Measurements from ENCODE around the gene POLDIP3. TPM values are rescaled to one million over a fixed set of nuclear protein-coding genes. Genes with fewer than 3 reads are reported as not detected.
"Not testable (repeated sequence)": the region's sequence is repeated elsewhere in the genome, so short reads cannot be mapped to it uniquely, and the experiment has no call there.

POLDIP3 gene
- total and polyA plus RNA-seq, 2 of the 4 experiments (the other 2 are of a cell fraction) = 33.9 to 43.6 TPM

DNA sequence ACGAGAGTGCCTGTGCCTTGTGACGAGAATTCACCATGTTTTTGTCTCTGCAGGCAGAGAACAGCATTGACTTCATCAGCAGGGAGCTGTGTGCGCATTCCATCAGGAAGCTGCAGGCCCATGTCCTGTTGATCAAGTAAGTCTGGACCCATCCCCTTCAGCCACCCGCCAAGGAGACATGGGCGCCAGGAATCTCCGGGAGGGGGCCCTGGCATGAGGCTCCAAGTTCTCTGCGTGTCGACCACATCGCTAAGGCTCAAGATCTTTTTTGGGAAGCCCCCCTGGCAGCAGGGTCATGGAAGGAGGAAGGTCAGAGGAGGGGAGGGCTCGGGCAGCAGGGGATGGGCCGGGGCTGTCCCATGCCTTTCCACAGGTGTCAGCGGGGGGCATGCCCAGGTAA lies 43.6 kb downstream of the POLDIP3 start:
- H2BK15ac ChIP-seq (ENCODE audit: low read depth, low read length); ATAC-seq (ENCODE audit: low read depth); H3K4me1 ChIP-seq (ENCODE audit: control insufficient read depth, insufficient read depth, low read length); H3K18ac ChIP-seq (ENCODE audit: low read depth, low read length); H3K9me1 ChIP-seq (ENCODE audit: insufficient read depth, low read length); H2BK5ac ChIP-seq (ENCODE audit: low read depth, low read length, poor library complexity, severe bottlenecking); H3K4ac ChIP-seq (ENCODE audit: low read depth, low read length); H3K9ac ChIP-seq (ENCODE audit: low read depth, low read length); H4K5ac ChIP-seq (ENCODE audit: low read depth, low read length); POLR2A ChIA-PET (ENCODE audit: unreplicated experiment); H3K4me3 ChIP-seq (ENCODE audit: insufficient read depth, low read depth, low read length); H2BK20ac ChIP-seq (ENCODE audit: low read depth, low read length); H2AFZ ChIP-seq (replicated peaks; ENCODE audit: low read length, poor library complexity); in situ Hi-C loops (cut with MboI; ENCODE audit: low sequenced_read_pairs); H3K14ac ChIP-seq (replicated peaks; ENCODE audit: low read depth, low read length); dilution Hi-C loops (cut with HindIII; ENCODE audit: low sequenced_read_pairs, unreplicated experiment); H3K27me3 ChIP-seq (ENCODE audit: control insufficient read depth, insufficient read depth, low read length); H3K56ac ChIP-seq (ENCODE audit: extremely low read depth, insufficient read depth, low read length); intact Hi-C loops (cut with micrococcal nuclease); H4K8ac ChIP-seq (ENCODE audit: low read depth in 2 of 2, low read length in 2 of 2); H4K91ac ChIP-seq (ENCODE audit: insufficient read depth, low read depth, low read length); H3K4me2 ChIP-seq (ENCODE audit: low read depth, low read length); H3K23ac ChIP-seq (ENCODE audit: low read depth, low read length); DNase-seq; H2AK9ac ChIP-seq (replicated peaks; ENCODE audit: low read depth, low read length, poor library complexity); BruUV-seq (replicated peaks); H2AK5ac ChIP-seq (ENCODE audit: low read depth, low read length); H3K27ac ChIP-seq (ENCODE audit: insufficient read depth, low read length); H2BK120ac ChIP-seq (ENCODE audit: low read depth, low read length); H3K79me1 ChIP-seq (ENCODE audit: low read depth in 1 of 2, low read length in 2 of 2); CTCF ChIA-PET; H3K9me3 ChIP-seq (ENCODE audit: control insufficient read depth, insufficient read depth, low read length); H4K20me1 ChIP-seq (ENCODE audit: insufficient read depth, low read length): not testable (repeated sequence)
- WGBS, 2 experiments (ENCODE audit: extremely low coverage in 2 of 2, insufficient read length in 1 of 2) = 100% methylated on average over 1 of the region's 12 CpGs; no CpG with 5 or more reads in 1 of the 2 experiments
- peaks cover 21% of the 10 kb centered on the region for H3K36me3 ChIP-seq (ENCODE audit: control insufficient read depth, insufficient read depth, low read length)

GRCh38 chr22:42570580-42570979 lies 44.1 kb downstream of the POLDIP3 start:
- H4K91ac ChIP-seq (ENCODE audit: insufficient read depth, low read depth, low read length); H3K56ac ChIP-seq (ENCODE audit: extremely low read depth, insufficient read depth, low read length); CTCF ChIA-PET; H2AFZ ChIP-seq (replicated peaks; ENCODE audit: low read length, poor library complexity); H2BK15ac ChIP-seq (ENCODE audit: low read depth, low read length); H3K4me3 ChIP-seq (ENCODE audit: insufficient read depth, low read depth, low read length); DNase-seq; H2BK20ac ChIP-seq (ENCODE audit: low read depth, low read length); H3K9ac ChIP-seq (ENCODE audit: low read depth, low read length); BruUV-seq (replicated peaks); H4K5ac ChIP-seq (ENCODE audit: low read depth, low read length); H2AK5ac ChIP-seq (ENCODE audit: low read depth, low read length); H3K4me1 ChIP-seq (ENCODE audit: control insufficient read depth, insufficient read depth, low read length); H3K4me2 ChIP-seq (ENCODE audit: low read depth, low read length); H3K27ac ChIP-seq (ENCODE audit: insufficient read depth, low read length); H4K20me1 ChIP-seq (ENCODE audit: insufficient read depth, low read length); POLR2A ChIA-PET (ENCODE audit: unreplicated experiment); H3K79me1 ChIP-seq (ENCODE audit: low read depth in 1 of 2, low read length in 2 of 2); H2BK120ac ChIP-seq (ENCODE audit: low read depth, low read length); H4K8ac ChIP-seq (ENCODE audit: low read depth in 2 of 2, low read length in 2 of 2); H2AK9ac ChIP-seq (replicated peaks; ENCODE audit: low read depth, low read length, poor library complexity); intact Hi-C loops (cut with micrococcal nuclease); H3K18ac ChIP-seq (ENCODE audit: low read depth, low read length); H3K27me3 ChIP-seq (ENCODE audit: control insufficient read depth, insufficient read depth, low read length); H3K4ac ChIP-seq (ENCODE audit: low read depth, low read length); H3K14ac ChIP-seq (replicated peaks; ENCODE audit: low read depth, low read length); H3K9me1 ChIP-seq (ENCODE audit: insufficient read depth, low read length); H3K23ac ChIP-seq (ENCODE audit: low read depth, low read length); dilution Hi-C loops (cut with HindIII; ENCODE audit: low sequenced_read_pairs, unreplicated experiment); H3K9me3 ChIP-seq (ENCODE audit: control insufficient read depth, insufficient read depth, low read length); H2BK5ac ChIP-seq (ENCODE audit: low read depth, low read length, poor library complexity, severe bottlenecking); ATAC-seq (ENCODE audit: low read depth); in situ Hi-C loops (cut with MboI; ENCODE audit: low sequenced_read_pairs): not testable (repeated sequence)
- WGBS, 2 experiments (ENCODE audit: extremely low coverage in 2 of 2, insufficient read length in 1 of 2) = no CpG with 5 or more reads among the region's 9 CpGs
- H3K36me3 ChIP-seq (ENCODE audit: control insufficient read depth, insufficient read depth, low read length) = peaks cover 22% of the 10 kb centered on the region
